Heart right ventricle (tissue), 16 donors: ENCODE data around the gene SERPINB11. TPM values are rescaled to one million over a fixed set of nuclear protein-coding genes. Genes with fewer than 3 reads are reported as not detected.
"Not testable (repeated sequence)": the region's sequence is repeated elsewhere in the genome, so short reads cannot be mapped to it uniquely, and the experiment has no call there.

Experiments
- ATAC-seq, 8 donors: fragments of 200-7000 bp; cut with Tn5 transposase; one replicate each; pipeline ENCODE4 v1.9.1; 2020; ENCODE audit warnings: mild to moderate bottlenecking in 8 of 8, moderate library complexity in 8 of 8, moderate number of reproducible peaks in 1 of 8
- DNase-seq, 2 donors: peaks; one replicate each; pipeline ENCODE4 v3.0.0-alpha.2; 2020
- H3K27ac ChIP-seq, 10 donors: fragments of 200-600 bp; sonication (generic) in 2 of 10; one replicate each; pipeline versions ENCODE4 v1.5.0 to v1.8.0; 2020 to 2022; ENCODE audit warnings: mild to moderate bottlenecking in 3 of 10
- H3K27me3 ChIP-seq, 7 donors: fragments of 200-600 bp; one replicate each; pipeline ENCODE4 v1.8.0; 2021 to 2022; ENCODE audit warnings: mild to moderate bottlenecking in 2 of 7
- H3K36me3 ChIP-seq, 9 donors: fragments of 200-600 bp; sonication (generic) in 1 of 9; one replicate each; pipeline versions ENCODE4 v1.5.0 to v1.8.0; 2020 to 2022; ENCODE audit warnings: mild to moderate bottlenecking in 2 of 9
- H3K4me1 ChIP-seq, 9 donors: fragments of 200-600 bp; sonication (generic) in 1 of 9; one replicate each; pipeline versions ENCODE4 v1.5.0 to v1.8.0; 2020 to 2022; ENCODE audit warnings: mild to moderate bottlenecking in 4 of 9
- H3K4me3 ChIP-seq, 10 donors: fragments of 200-600 bp; sonication (generic) in 2 of 10; one replicate each; pipeline versions ENCODE4 v1.5.0 to v1.8.0; 2020 to 2022; ENCODE audit warnings: mild to moderate bottlenecking in 7 of 10, moderate library complexity in 2 of 10
- H3K9me3 ChIP-seq, 11 donors: fragments of 200-600 bp in 10 of 11; sonication (generic) in 2 of 11; one replicate each; pipeline versions ENCODE4 v1.5.0 to v1.8.0; 2013 to 2022; ENCODE audit warnings: mild to moderate bottlenecking in 2 of 11, control low read depth in 1 of 11, moderate library complexity in 1 of 11
- CTCF ChIP-seq, 9 donors: fragments of 200-600 bp; sonication (generic) in 2 of 9; IDR thresholded peaks; one replicate each; pipeline versions ENCODE4 v1.5.0 to v1.8.0; 2021 to 2022; ENCODE audit warnings: antibody characterized with exemption in 9 of 9, mild to moderate bottlenecking in 5 of 9, moderate library complexity in 1 of 9
- WGBS, 2 donors: extraction: QIAGEN DNeasy Blood & Tissue Kit; methylation state at CpG; one replicate each; pipeline ENCODE4 v1.1.7; 2013; ENCODE audit warnings: inconsistent platforms in 1 of 2; 5-methylcytosine and 5-hydroxymethylcytosine counted together
- intact Hi-C, 10 donors: fragments of 100-400 bp; cut with DNase I; formaldehyde crosslinking; loops; one replicate each; pipeline versions ENCODE4 v1.11.1 to v1.14.2; 2022
- polyA plus RNA-seq, 2 donors: library from polyadenylated mRNA; stranded (reverse); fragments of 200-250 nt; gene quantifications; one replicate each; pipeline ENCODE4 v1.2.3, GENCODE V29; 2013
- total RNA-seq, 10 donors: library from RNA; stranded (reverse); fragmentation: NEBNext Ultra II Directional in 3 of 10; extraction: Animal tissue kit (Norgen Biotek cat#: 25700) in 3 of 10; gene quantifications; one replicate each; pipeline versions ENCODE4 v1.2.1 to v1.2.4, GENCODE V29; 2021 to 2023
- donor health status: Arrhythmogenic right ventricular cardiomyopathy.
- donor health status: ischemic (EF 13 %, LVEDD 7.1; RV severe dilation, severe dysfunction).
- donor health status: healthy with polysubstance abuse.
- donor health status: DM: no; HTN: yes; CAD: no.
- donor health status: DM: no; HTN: no; CAD: no.
- donor health status: ischemic (EF 25% LVEDD 6.9; RV normal size, moderate dysfunction).
- donor health status: ischemic (EF 25% LVEDD 5.7; RV mildly dilated, moderate dysfunction).
- donor health status: healthy.
- donor health status: DM: yes; HTN: yes; CAD: no.
- donor health status: Ischemic cardiomyopathy.
- donor health status: ischemic (EF 35%, LVEDD 5.7; RV mildly dilated, moderate dysfunction).
- donor health status: nonischemic (EF 11% LVEDD 7.7; RV severe dilation, severe dysfunction).
- donor health status: DM: yes; HTN: yes; CAD: no.
- donor health status: PGD.
- donor health status: ischemic (EF 29% LVEDD 5.4; RV normal size, mild dysfunction).
- donor health status: nonischemic (EF 23%, LVEDD 6.1; RV moderate dilation, normal function).

Gene SERPINB11
- total and polyA plus RNA-seq, 12 donors, result not detected

- no peak for ATAC-seq
- no peak overlapping the region for H3K27ac ChIP-seq
- H3K36me3 ChIP-seq, result no peaks in the 10 kb centered on the region
- no peaks in the 10 kb centered on the region for H3K4me1 ChIP-seq
- no peak overlapping the region for H3K4me3 ChIP-seq
- intact Hi-C loops, result no loop called here
- 69 to 73% methylated on average over 2 of the region's 2 CpGs for WGBS, 2 donors
- peaks cover 0 to 5% (median 0%) of the 10 kb centered on the region in 11 donors for H3K9me3 ChIP-seq
- no peaks in the 10 kb centered on the region for H3K27me3 ChIP-seq
- DNase-seq, result no peak
- no peak for TF ChIP-seq CTCF (IDR thresholded peaks at IDR 0.05)
Measured at GRCh38 chr18:63752636-63753035, 49.9 kb downstream of the SERPINB11 start.

GRCh38 chr18:63753676-63754075 is 50.9 kb downstream of the SERPINB11 start:
- no peak for ATAC-seq
- intact Hi-C loops, result no loop called here

GRCh38 chr18:63757541-63757940 is 54.8 kb downstream of the SERPINB11 start:
- H3K4me1 ChIP-seq, result no peaks in the 10 kb centered on the region
- no peak overlapping the region for H3K4me3 ChIP-seq
- TF ChIP-seq CTCF (IDR thresholded peaks at IDR 0.05), result no peak
- H3K27ac ChIP-seq, result no peak overlapping the region
- H3K27me3 ChIP-seq, result no peaks in the 10 kb centered on the region
- no peak for DNase-seq
- H3K36me3 ChIP-seq, result no peaks in the 10 kb centered on the region
- intact Hi-C loops, result no loop called here
- H3K9me3 ChIP-seq, result peaks cover 0 to 22% (median 7%) of the 10 kb centered on the region in 11 donors
- ATAC-seq, result no peak

More at GRCh38 chr18:63753676-63754075, 50.9 kb downstream of the SERPINB11 start:
- Histone ChIP-seq H3K4me3 (no peak overlapping the region), H3K4me1 (no peaks in the 10 kb centered on the region), H3K9me3 (peaks cover 0 to 4% (median 0%) of the 10 kb centered on the region in 11 donors), H3K36me3 (no peaks in the 10 kb centered on the region), H3K27ac (no peak overlapping the region), H3K27me3 (no peaks in the 10 kb centered on the region)
- DNase-seq, result no peak
- TF ChIP-seq CTCF (IDR thresholded peaks at IDR 0.05), result no peak

- H3K4me1 ChIP-seq, result no peaks in the 10 kb centered on the region
- H3K27me3 ChIP-seq, result no peaks in the 10 kb centered on the region
- ATAC-seq (no peak), DNase-seq (no peak)
- H3K27ac ChIP-seq, result no peak overlapping the region
- H3K36me3 ChIP-seq, result no peaks in the 10 kb centered on the region
- H3K4me3 ChIP-seq, result no peak overlapping the region
- 55 to 56% methylated on average over 3 of the region's 3 CpGs for WGBS, 2 donors
- no peak for TF ChIP-seq CTCF (IDR thresholded peaks at IDR 0.05)
- H3K9me3 ChIP-seq, result peaks cover 0 to 22% (median 7%) of the 10 kb centered on the region in 11 donors
- intact Hi-C loops, result no loop called here
Measured at GRCh38 chr18:63758615-63759240, 56.0 kb downstream of the SERPINB11 start.

- H3K27me3 ChIP-seq, H3K27ac ChIP-seq, H3K4me3 ChIP-seq, intact Hi-C loops, DNase-seq, ATAC-seq, H3K36me3 ChIP-seq, H3K4me1 ChIP-seq: not testable (repeated sequence)
- peaks cover 0 to 22% (median 7%) of the 10 kb centered on the region in 11 donors for H3K9me3 ChIP-seq
- WGBS, 2 donors, result 91 to 92% methylated on average over 2 of the region's 2 CpGs
Measured at GRCh38 chr18:63759786-63760185, 57.0 kb downstream of the SERPINB11 start.
